BLaER1 (cell line): Measurements from ENCODE around the gene TPSG1.
"Not testable (repeated sequence)": the region's sequence is repeated elsewhere in the genome, so short reads cannot be mapped to it uniquely, and the experiment has no call there.

Experiments
- H3K27ac ChIP-seq: shearing (Covaris generic); formaldehyde crosslinking; 2 replicates; pipeline ENCODE4 v1.8.1; 2022
- H3K27me3 ChIP-seq: shearing (Covaris generic); formaldehyde crosslinking; 2 replicates; pipeline ENCODE4 v1.8.1; 2022
- H3K36me3 ChIP-seq: shearing (Covaris generic); formaldehyde crosslinking; 2 replicates; pipeline ENCODE4 v1.8.1; 2022
- H3K4me1 ChIP-seq: shearing (Covaris generic); formaldehyde crosslinking; 2 replicates; pipeline ENCODE4 v1.8.1; 2022
- H3K4me2 ChIP-seq: shearing (Covaris generic); formaldehyde crosslinking; 2 replicates; pipeline ENCODE4 v1.8.1; 2022
- H3K4me3 ChIP-seq: shearing (Covaris generic); formaldehyde crosslinking; 2 replicates; pipeline ENCODE4 v1.8.1; 2022
- H3K9ac ChIP-seq: shearing (Covaris generic); formaldehyde crosslinking; 2 replicates; pipeline ENCODE4 v1.8.1; 2022
- H3K9me3 ChIP-seq: shearing (Covaris generic); formaldehyde crosslinking; 2 replicates; pipeline ENCODE4 v1.8.1; 2022
- H4K20me1 ChIP-seq: shearing (Covaris generic); formaldehyde crosslinking; 2 replicates; pipeline ENCODE4 v1.8.1; 2022
- Cebpa-rat ChIP-seq: shearing (Covaris generic); IDR thresholded peaks from 2 replicates; pipeline ENCODE4 v1.8.1; 2022

TPSG1 gene

GRCh38 chr16:1258225-1258600 is 33.1 kb upstream of the TPSG1 start:
- peaks cover 13% of the 10 kb centered on the region; the same call in 1 of the 2 replicates for H3K4me1 ChIP-seq
- H3K4me3 ChIP-seq = no peak overlapping the region
- H3K27me3 ChIP-seq = peaks cover 68% of the 10 kb centered on the region
- no peak for TF ChIP-seq Cebpa-rat
- H3K9ac ChIP-seq = no peak overlapping the region
- peaks cover 57% of the 10 kb centered on the region for H4K20me1 ChIP-seq
- no peak overlapping the region for H3K27ac ChIP-seq
- H3K9me3 ChIP-seq = no peaks in the 10 kb centered on the region
- no peaks in the 10 kb centered on the region for H3K36me3 ChIP-seq
- no peak overlapping the region for H3K4me2 ChIP-seq

DNA sequence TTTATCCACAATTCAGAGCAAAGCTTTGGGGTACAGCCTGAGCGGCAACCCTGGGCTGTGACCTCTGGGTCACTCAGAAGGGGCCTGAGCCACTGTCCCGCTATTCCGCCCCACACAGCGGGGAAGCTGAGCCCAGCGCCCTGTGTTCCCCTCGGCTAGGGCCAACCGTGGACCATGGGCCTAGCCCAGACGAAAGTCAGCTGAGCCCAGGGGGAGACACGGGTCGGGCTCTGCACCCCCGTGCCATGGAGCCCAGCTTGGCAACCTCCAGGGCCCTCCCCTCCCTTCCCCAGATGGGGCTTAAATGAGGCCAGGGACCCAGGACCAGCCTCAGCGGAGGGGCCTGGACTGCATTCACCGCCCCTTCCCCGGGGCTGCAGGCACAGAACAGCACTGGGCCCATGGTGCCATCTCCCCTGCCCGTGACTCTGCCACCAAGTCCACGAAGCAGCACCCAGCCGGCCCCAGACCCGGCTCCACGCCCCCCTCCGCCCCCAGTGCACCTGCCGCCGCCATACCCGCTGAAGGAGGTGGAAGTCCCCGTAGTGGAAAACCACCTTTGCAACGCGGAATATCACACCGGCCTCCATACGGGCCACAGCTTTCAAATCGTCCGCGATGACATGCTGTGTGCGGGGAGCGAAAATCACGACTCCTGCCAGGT is 32.6 kb upstream of the TPSG1 start:
- Histone ChIP-seq H3K27me3 (peaks cover 62% of the 10 kb centered on the region), H3K27ac (no peak overlapping the region), H3K9ac (no peak overlapping the region), H3K4me3 (no peak overlapping the region), H3K9me3 (no peaks in the 10 kb centered on the region), H4K20me1 (peaks cover 52% of the 10 kb centered on the region), H3K4me2 (no peak overlapping the region), H3K36me3 (no peaks in the 10 kb centered on the region), H3K4me1 (peaks cover 13% of the 10 kb centered on the region; the same call in 1 of the 2 replicates)
- no peak for TF ChIP-seq Cebpa-rat

DNA sequence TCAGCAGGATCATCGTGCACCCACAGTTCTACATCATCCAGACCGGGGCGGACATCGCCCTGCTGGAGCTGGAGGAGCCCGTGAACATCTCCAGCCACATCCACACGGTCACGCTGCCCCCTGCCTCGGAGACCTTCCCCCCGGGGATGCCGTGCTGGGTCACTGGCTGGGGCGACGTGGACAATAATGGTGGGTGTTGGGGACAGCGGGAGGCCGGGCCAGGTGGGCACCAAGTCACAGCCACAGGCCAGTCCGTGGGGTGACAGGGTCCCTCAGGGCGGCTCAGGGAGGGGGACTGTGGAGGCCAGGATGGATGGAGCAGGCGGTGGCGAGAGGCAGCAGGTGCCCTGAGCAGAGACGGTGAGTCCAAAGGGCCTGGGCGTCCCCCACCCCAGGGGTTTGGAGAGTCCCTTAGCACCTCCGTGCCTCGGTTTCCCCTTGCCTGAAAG is 31.8 kb upstream of the TPSG1 start:
- H3K9me3 ChIP-seq = no peaks in the 10 kb centered on the region
- no peak overlapping the region for H3K9ac ChIP-seq
- H3K27ac ChIP-seq = no peak overlapping the region
- H3K4me1 ChIP-seq = peaks cover 13% of the 10 kb centered on the region; the same call in 1 of the 2 replicates
- H3K27me3 ChIP-seq = peaks cover 54% of the 10 kb centered on the region
- no peak overlapping the region for H3K4me2 ChIP-seq
- no peaks in the 10 kb centered on the region for H3K36me3 ChIP-seq
- H3K4me3 ChIP-seq = no peak overlapping the region
- TF ChIP-seq Cebpa-rat = no peak
- peaks cover 44% of the 10 kb centered on the region for H4K20me1 ChIP-seq

DNA sequence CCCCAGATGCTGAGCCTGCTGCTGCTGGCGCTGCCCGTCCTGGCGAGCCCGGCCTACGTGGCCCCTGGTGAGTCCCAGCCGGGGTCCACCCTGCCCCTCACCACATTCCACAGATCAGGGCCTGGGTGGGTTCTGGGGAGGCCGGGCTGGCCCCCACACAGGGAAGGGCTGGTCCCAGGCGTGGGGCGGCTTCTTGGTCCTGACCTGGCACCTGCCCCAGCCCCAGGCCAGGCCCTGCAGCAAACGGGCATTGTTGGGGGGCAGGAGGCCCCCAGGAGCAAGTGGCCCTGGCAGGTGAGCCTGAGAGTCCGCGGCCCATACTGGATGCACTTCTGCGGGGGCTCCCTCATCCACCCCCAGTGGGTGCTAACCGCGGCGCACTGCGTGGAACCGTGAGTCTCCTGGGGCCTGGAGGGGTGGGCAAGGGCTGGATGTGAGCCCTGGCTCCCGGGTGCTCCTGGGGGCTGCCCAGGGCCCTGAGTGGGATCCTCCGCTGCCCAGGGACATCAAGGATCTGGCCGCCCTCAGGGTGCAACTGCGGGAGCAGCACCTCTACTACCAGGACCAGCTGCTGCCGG is 31.3 kb upstream of the TPSG1 start:
- Histone ChIP-seq H4K20me1 (peaks cover 39% of the 10 kb centered on the region), H3K27me3 (peaks cover 49% of the 10 kb centered on the region), H3K4me1 (peaks cover 11% of the 10 kb centered on the region; the same call in 1 of the 2 replicates)
- H3K9ac ChIP-seq, H3K36me3 ChIP-seq, H3K4me3 ChIP-seq, H3K27ac ChIP-seq, H3K9me3 ChIP-seq, H3K4me2 ChIP-seq: not testable (repeated sequence)

- H3K4me2 ChIP-seq, H3K9me3 ChIP-seq, H3K27ac ChIP-seq, H3K36me3 ChIP-seq, H3K9ac ChIP-seq, H3K4me3 ChIP-seq, H3K4me1 ChIP-seq: not testable (repeated sequence)
- H3K27me3 ChIP-seq = peaks cover 40% of the 10 kb centered on the region
- H4K20me1 ChIP-seq = peaks cover 33% of the 10 kb centered on the region
These were observed 30.4 kb upstream of the TPSG1 start, which contains the start of gene TPSD1 for GRCh38 chr16:1255276-1256122. TPSD1 (plus strand) TSS chr16:1256069; CDS start chr16:1256281, 212 bp downstream.

- H3K36me3 ChIP-seq, H3K27ac ChIP-seq, H3K9me3 ChIP-seq, H3K4me1 ChIP-seq, H3K4me3 ChIP-seq, H3K4me2 ChIP-seq, H3K9ac ChIP-seq: not testable (repeated sequence)
- Histone ChIP-seq H3K27me3 (peaks cover 34% of the 10 kb centered on the region), H4K20me1 (peaks cover 26% of the 10 kb centered on the region)
These were observed 29.8 kb upstream of the TPSG1 start for GRCh38 chr16:1254821-1255220.

DNA sequence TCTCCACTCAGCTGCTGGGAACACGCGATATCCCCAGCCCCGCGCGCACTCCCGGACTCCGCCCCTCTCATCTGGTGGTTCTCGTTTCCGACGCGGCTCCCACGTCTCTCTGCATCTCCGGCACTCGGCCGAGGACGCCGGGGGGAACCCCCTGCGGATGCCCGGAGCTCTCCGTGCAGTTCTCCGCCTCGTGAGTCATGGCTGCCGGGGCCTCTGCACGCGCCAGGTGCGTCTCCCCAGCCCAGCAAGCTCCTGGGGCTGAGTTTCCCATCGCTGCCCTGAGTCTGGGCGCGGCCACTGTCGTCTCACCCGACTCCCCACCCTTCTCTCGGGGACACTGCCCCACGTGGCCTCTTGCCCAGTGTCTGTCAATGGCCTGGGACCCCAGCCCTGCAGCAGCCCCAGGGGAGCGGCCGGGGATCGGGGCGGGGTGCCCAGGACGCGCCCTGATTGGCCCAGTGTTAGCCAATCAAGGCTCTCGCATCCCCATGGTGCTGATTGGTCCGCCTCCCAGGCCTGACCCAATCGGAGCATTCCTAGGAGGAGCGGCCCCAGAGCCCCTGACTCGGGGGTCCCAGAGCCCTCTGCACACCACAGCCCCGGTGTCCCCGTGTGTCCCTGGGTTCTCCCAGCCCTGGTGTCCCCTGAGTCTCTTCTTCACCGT is 28.8 kb upstream of the TPSG1 start:
- Histone ChIP-seq H4K20me1 (peaks cover 18% of the 10 kb centered on the region; the same call in 1 of the 2 replicates), H3K27me3 (peaks cover 24% of the 10 kb centered on the region)
- H3K9me3 ChIP-seq, H3K36me3 ChIP-seq, H3K27ac ChIP-seq, H3K4me2 ChIP-seq, H3K4me1 ChIP-seq, H3K9ac ChIP-seq, H3K4me3 ChIP-seq: not testable (repeated sequence)

DNA sequence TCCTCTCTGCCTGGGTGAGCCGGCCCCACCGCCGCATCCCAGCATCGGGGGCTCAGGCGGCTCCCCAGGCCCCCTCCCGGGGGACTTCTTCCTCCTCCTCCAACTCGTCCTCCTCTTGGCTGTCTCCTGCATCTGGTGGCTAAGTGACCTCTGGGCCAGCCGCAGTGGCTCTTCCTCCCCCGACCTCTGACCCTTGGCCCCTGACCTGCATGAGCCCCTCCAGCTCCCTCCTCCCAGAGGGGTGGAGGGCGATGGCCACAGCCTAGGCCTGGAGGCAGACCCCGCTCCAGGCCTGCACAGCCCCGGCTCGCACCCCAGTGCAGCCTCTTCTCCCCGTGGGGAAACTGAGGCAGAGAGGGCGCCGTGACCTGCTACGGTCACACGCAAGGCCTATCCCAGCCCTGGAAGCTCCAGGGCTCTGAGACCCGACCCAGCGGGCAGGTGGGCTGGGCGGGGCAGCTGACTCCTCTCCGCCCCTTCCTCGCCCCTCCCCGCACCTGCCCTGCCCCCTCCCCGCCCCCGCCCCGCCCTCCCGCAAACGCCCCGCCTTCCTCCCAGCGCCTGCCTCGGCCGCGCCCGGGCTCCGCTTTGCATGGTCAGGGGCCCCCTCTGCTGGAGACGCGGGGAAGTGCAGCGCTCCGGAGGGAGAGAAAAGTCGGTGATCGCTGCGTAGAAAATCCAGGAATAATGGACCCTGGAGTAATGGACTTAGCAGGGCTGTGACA is 24.1 kb upstream of the TPSG1 start:
- not testable (repeated sequence) for H3K9me3 ChIP-seq, H3K27me3 ChIP-seq, H3K4me2 ChIP-seq, H3K9ac ChIP-seq, H3K36me3 ChIP-seq, H4K20me1 ChIP-seq, H3K27ac ChIP-seq, H3K4me3 ChIP-seq
- H3K4me1 ChIP-seq = peaks cover 13% of the 10 kb centered on the region

- H4K20me1 ChIP-seq, H3K9ac ChIP-seq, H3K27me3 ChIP-seq, H3K4me3 ChIP-seq, H3K36me3 ChIP-seq, H3K9me3 ChIP-seq, H3K27ac ChIP-seq, H3K4me2 ChIP-seq: not testable (repeated sequence)
- peaks cover 13% of the 10 kb centered on the region for H3K4me1 ChIP-seq
These were observed 23.0 kb upstream of the TPSG1 start for GRCh38 chr16:1247903-1248537.
